Erythroblast (primary cell): ENCODE results near the gene CYBC1.

Source experiments
- GATA1 ChIP-seq: IDR thresholded peaks from 2 replicates; pipeline ENCODE4 v1.6.1; 2011; ENCODE audit warnings: low read depth, mild to moderate bottlenecking, control low read depth, low read length, moderate library complexity
- POLR2A ChIP-seq: IDR thresholded peaks from 2 replicates; pipeline ENCODE4 v1.6.1; 2011; ENCODE audit warnings: mild to moderate bottlenecking, low read length

DNA sequence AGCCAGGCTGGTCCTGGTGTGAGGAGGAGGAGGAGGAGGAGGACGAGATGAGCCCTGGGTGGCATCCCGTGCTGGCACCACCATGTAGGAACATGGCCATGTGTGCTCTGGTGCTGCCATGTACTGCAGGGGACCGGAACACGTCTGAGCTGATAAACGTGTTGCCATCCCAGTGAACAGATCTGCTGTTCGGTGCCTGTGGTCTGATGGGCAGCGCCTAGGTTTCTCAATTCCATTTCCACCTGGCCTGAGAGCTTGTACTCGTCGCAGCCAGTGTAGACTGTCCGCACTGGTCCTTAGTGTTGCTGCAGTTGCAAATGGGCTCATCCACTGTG, 40.6 kb upstream of the CYBC1 start:
- no peak for TF ChIP-seq POLR2A
- no peak for TF ChIP-seq GATA1
